Neural cell (in vitro differentiated cells): ENCODE measurements around the gene LRRC4B.

Experiments
- CTCF ChIP-seq: fragments of 450-650 bp; IDR thresholded peaks from 2 replicates; pipeline ENCODE4 v1.5.1; 2014; ENCODE audit warnings: antibody characterized with exemption, mild to moderate bottlenecking, moderate library complexity; ENCODE audit not compliant: poor library complexity, severe bottlenecking
- EP300 ChIP-seq: fragments of 450-650 bp; conservative IDR thresholded peaks from 2 replicates; pipeline ENCODE4 v1.6.1; 2014; ENCODE audit warnings: antibody characterized with exemption, mild to moderate bottlenecking, moderate library complexity; ENCODE audit not compliant: poor library complexity, severe bottlenecking
- TAF1 ChIP-seq: IDR thresholded peaks from 2 replicates; pipeline ENCODE4 v1.6.1; 2012; ENCODE audit warnings: low read depth

GRCh38 chr19:50520822-50521465 lies 47.3 kb downstream of the LRRC4B start:
- TF ChIP-seq CTCF (no peak), EP300 (no peak), TAF1 (no peak)
